ENCODE measurements around the gene FRMPD1.

Gene FRMPD1

GRCh38 chr9:37636511-37637448, 14.0 kb upstream of the FRMPD1 start:
- DNase-seq: no peak

- DNase-seq: no peak
Measured at GRCh38 chr9:37639109-37639762, 11.5 kb upstream of the FRMPD1 start.

- DNase-seq: no peak
Measured at GRCh38 chr9:37639841-37640240, 10.9 kb upstream of the FRMPD1 start.

GRCh38 chr9:37640246-37640645, 10.5 kb upstream of the FRMPD1 start:
- DNase-seq: peak; percentile 57

- no peak for DNase-seq
Measured at GRCh38 chr9:37641331-37641730, 9.4 kb upstream of the FRMPD1 start.

- DNase-seq: no peak
Measured at GRCh38 chr9:37643214-37643613, 7.5 kb upstream of the FRMPD1 start.

- DNase-seq: no peak
Measured at GRCh38 chr9:37645903-37646506, 4.7 kb upstream of the FRMPD1 start.

- no peak for DNase-seq
Measured at GRCh38 chr9:37650299-37650872, 368 bp upstream of the FRMPD1 start.

GRCh38 chr9:37652261-37652660, 1.5 kb downstream of the FRMPD1 start:
- DNase-seq: no peak

GRCh38 chr9:37653385-37653784, 2.6 kb downstream of the FRMPD1 start:
- no peak for DNase-seq

- DNase-seq: no peak
Measured at GRCh38 chr9:37656936-37657335, 6.2 kb downstream of the FRMPD1 start.

GRCh38 chr9:37660691-37661090, 9.9 kb downstream of the FRMPD1 start:
- DNase-seq: no peak

- no peak for DNase-seq
Measured at GRCh38 chr9:37663926-37664325, 13.2 kb downstream of the FRMPD1 start.

- no peak for DNase-seq
Measured at GRCh38 chr9:37667706-37668105, 17.0 kb downstream of the FRMPD1 start.

- peak; percentile 14 for DNase-seq
Measured at GRCh38 chr9:37668116-37668601, 17.4 kb downstream of the FRMPD1 start.

GRCh38 chr9:37669232-37669631, 18.5 kb downstream of the FRMPD1 start:
- DNase-seq: no peak

GRCh38 chr9:37675661-37676060, 24.9 kb downstream of the FRMPD1 start:
- peak; percentile 18 for DNase-seq

- DNase-seq: peak; percentile 56
Measured at GRCh38 chr9:37676411-37676830, 25.7 kb downstream of the FRMPD1 start.

- DNase-seq: no peak
Measured at GRCh38 chr9:37677435-37677834, 26.7 kb downstream of the FRMPD1 start.

GRCh38 chr9:37678789-37679273, 28.1 kb downstream of the FRMPD1 start:
- DNase-seq: no peak

GRCh38 chr9:37679649-37680402, 29.1 kb downstream of the FRMPD1 start:
- no peak for DNase-seq

GRCh38 chr9:37682951-37683350, 32.2 kb downstream of the FRMPD1 start:
- no peak for DNase-seq
